Psoas muscle (tissue), 8 donors: Measurements from ENCODE around the gene SF3B5. TPM values are rescaled to one million over a fixed set of nuclear protein-coding genes. Genes with fewer than 3 reads are reported as not detected.
"Not testable (repeated sequence)": the region's sequence is repeated elsewhere in the genome, so short reads cannot be mapped to it uniquely, and the experiment has no call there.

Source experiments
- ATAC-seq, 4 donors: fragments of 200-7000 bp; cut with Tn5 transposase; one replicate each; pipeline ENCODE4 v1.9.1; 2020; ENCODE audit warnings: moderate library complexity in 3 of 4, mild to moderate bottlenecking in 2 of 4
- DNase-seq, 2 donors: peaks; one replicate each; pipeline ENCODE4 v3.0.0-alpha.2; 2020
- H3K27ac ChIP-seq: fragments of 200-600 bp; one replicate; pipeline ENCODE4 v1.8.0; 2022
- H3K27me3 ChIP-seq, 3 donors: fragments of 200-600 bp in 1 of 3; one replicate each; pipeline versions ENCODE4 v1.6.1 to v1.8.0; 2013 to 2022; ENCODE audit warnings: low read length in 2 of 3, mild to moderate bottlenecking in 2 of 3, moderate library complexity in 1 of 3; ENCODE audit not compliant: insufficient read depth in 3 of 3
- H3K36me3 ChIP-seq, 2 donors: fragments of 200-600 bp in 1 of 2; one replicate each; pipeline versions ENCODE4 v1.6.1 to v1.8.0; 2013 to 2022; ENCODE audit warnings: low read depth in 1 of 2, mild to moderate bottlenecking in 1 of 2, moderate library complexity in 1 of 2; ENCODE audit not compliant: insufficient read depth in 1 of 2
- H3K4me1 ChIP-seq: fragments of 200-600 bp; one replicate; pipeline ENCODE4 v1.8.0; 2022
- H3K4me3 ChIP-seq: fragments of 200-600 bp; one replicate; pipeline ENCODE4 v1.8.0; 2022; ENCODE audit warnings: mild to moderate bottlenecking
- H3K9me3 ChIP-seq: fragments of 200-600 bp; one replicate; pipeline ENCODE4 v1.8.0; 2022
- WGBS, 3 donors: extraction: QIAGEN DNeasy Blood & Tissue Kit; methylation state at CpG; one replicate each; pipeline versions ENCODE4 v1.1.6 to v1.1.7; 2013; 5-methylcytosine and 5-hydroxymethylcytosine counted together
- intact Hi-C, 2 donors: fragments of 100-400 bp; cut with DNase I; formaldehyde crosslinking; loops; one replicate each; pipeline versions ENCODE4 v1.11.0 to v1.14.2; 2022
- polyA plus RNA-seq, 3 donors: library from polyadenylated mRNA; stranded (reverse); fragments of 200-250 nt; gene quantifications; one replicate each; pipeline ENCODE4 v1.2.3, GENCODE V29; 2013
- total RNA-seq, 4 donors: library from RNA; stranded (reverse); fragmentation: NEBNext Ultra II Directional in 2 of 4; extraction: Animal tissue kit (Norgen Biotek cat#: 25700) in 2 of 4; gene quantifications; one replicate each; pipeline versions ENCODE4 v1.2.1 to v1.2.4, GENCODE V29; 2021 to 2023
- TF ChIP-seq, protein P1 (sequence below): fragments of 200-600 bp; IDR thresholded peaks from one replicate; pipeline ENCODE4 v1.8.0; 2022; ENCODE audit warnings: antibody characterized with exemption
- donor health status: healthy with polysubstance abuse.
- donor health status: DM: no; HTN: no; CAD: no; lungs with moderate emphysema.
- donor health status: Bipolar disorder and iron deficiency.
- donor health status: healthy.
- donor health status: DM: yes; HTN: yes; CAD: no.
- donor health status: DM: no; HTN: no; CAD: no.
- donor health status: DM: no; HTN: no; CAD: no.
- donor health status: DM: yes; HTN: yes; CAD: no.

Gene SF3B5
- total and polyA plus RNA-seq, 7 donors: 115 to 296 (median 146) TPM

DNA sequence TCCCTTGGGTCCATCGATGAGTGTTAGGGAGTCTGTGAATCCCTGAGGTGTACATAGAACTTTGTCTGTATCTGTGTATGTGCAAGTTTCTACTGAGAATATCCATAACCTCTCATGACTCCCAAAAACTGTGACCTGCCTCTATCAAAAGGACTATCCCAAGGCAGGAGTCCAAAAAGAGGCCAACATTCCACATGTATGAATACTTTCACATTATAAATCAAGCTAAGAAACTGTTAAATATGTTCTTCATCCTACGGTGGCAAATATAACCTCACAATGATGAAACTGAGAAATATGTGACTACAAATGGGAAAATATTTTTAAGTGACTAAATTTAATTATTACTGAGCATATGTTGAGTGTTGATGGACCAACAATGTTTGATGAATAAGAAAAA is 38.8 kb upstream of the SF3B5 start:
- TF ChIP-seq, protein P1, sequence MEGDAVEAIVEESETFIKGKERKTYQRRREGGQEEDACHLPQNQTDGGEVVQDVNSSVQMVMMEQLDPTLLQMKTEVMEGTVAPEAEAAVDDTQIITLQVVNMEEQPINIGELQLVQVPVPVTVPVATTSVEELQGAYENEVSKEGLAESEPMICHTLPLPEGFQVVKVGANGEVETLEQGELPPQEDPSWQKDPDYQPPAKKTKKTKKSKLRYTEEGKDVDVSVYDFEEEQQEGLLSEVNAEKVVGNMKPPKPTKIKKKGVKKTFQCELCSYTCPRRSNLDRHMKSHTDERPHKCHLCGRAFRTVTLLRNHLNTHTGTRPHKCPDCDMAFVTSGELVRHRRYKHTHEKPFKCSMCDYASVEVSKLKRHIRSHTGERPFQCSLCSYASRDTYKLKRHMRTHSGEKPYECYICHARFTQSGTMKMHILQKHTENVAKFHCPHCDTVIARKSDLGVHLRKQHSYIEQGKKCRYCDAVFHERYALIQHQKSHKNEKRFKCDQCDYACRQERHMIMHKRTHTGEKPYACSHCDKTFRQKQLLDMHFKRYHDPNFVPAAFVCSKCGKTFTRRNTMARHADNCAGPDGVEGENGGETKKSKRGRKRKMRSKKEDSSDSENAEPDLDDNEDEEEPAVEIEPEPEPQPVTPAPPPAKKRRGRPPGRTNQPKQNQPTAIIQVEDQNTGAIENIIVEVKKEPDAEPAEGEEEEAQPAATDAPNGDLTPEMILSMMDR: no peak
- no peaks in the 10 kb centered on the region for H3K4me1 ChIP-seq
- 78 to 88% (median 88%) methylated on average over 2 of the region's 2 CpGs for WGBS, 3 donors
- ATAC-seq (no peak), DNase-seq (no peak)
- no peak overlapping the region for H3K4me3 ChIP-seq
- H3K36me3 ChIP-seq: no peaks in the 10 kb centered on the region
- H3K27me3 ChIP-seq: peaks cover 0 to 3% (median 0%) of the 10 kb centered on the region in 3 donors
- intact Hi-C loops: no loop called here
- H3K9me3 ChIP-seq: no peaks in the 10 kb centered on the region
- H3K27ac ChIP-seq: no peak overlapping the region

DNA sequence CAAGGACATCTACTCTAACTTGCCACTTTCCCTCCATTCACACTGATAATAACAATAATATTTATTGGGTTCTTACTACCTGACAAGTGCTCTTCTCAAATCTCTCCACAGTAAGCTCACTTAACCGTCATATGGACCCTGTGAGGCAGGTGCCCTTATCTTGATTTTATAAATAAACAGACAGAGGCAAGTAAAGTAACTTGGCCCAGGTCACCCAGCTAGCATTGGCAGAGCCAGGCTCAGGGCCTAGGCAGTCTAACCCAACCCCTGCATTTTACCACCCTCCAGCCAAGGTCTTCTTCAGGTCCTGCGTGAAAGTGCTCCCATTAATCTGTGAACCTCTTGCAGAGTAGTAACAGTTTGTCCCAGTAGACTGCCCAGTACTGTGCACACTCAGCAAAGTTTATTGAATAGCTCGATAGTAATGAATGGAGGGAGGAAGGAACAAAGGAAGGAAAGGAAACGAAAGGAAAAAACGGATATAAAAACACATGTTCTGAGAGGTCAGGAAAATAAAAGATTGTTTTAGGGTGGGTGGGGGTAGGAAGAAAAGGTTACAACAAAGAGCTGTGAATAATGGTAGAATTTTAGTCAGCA is 38.0 kb upstream of the SF3B5 start:
- intact Hi-C loops: no loop called here
- no peak for ATAC-seq
- WGBS, 3 donors: 77 to 88% (median 82%) methylated on average over 5 of the region's 5 CpGs
- Histone ChIP-seq H3K27ac (no peak overlapping the region), H3K4me3 (no peak overlapping the region), H3K27me3 (peaks cover 0 to 3% (median 0%) of the 10 kb centered on the region in 3 donors), H3K9me3 (no peaks in the 10 kb centered on the region), H3K4me1 (no peaks in the 10 kb centered on the region), H3K36me3 (no peaks in the 10 kb centered on the region)
- TF ChIP-seq, protein P1: no peak
- no peak for DNase-seq

DNA sequence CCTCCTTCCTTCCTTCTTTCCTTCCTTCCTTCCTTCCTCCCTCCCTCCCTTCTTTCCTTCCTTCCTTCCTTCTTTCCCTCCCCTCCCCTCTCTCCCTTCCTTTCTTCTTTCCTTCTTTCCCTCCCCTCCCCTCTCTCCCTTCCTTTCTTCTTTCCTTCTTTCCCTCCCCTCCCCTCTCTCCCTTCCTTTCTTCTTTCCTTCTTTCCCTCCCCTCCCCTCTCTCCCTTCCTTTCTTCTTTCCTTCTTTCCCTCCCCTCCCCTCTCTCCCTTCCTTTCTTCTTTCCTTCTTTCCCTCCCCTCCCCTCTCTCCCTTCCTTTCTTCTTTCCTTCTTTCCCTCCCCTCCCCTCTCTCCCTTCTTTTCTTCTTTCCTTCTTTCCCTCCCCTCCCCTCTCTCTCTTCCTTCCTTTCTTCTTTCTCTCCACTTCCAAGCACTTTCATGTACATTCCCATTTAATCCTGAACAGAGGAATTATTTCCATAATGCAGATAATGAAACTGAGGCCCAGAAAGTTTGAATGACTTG is 36.9 kb upstream of the SF3B5 start:
- intact Hi-C loops, H3K9me3 ChIP-seq: not testable (repeated sequence)

DNA sequence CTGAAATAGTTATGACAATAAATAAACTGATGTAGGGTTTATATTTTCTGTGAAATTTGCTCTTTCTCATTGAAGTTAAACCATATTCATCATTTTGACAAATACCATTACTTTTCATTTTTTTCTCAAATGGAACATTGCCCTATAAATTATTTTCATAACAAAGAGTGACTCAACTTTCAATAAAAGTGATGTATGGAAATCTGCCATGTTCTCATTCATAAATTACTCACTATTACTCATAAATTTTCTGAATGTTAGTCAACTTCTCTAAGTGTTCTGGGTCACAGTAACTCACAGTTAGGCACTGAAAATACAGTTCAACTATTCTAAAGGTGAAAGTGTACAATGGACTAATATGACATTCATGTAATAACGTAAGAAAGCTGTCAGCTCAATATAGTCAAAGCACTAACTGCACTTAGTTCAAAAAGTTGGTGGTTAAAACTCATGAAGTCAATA is 35.9 kb upstream of the SF3B5 start:
- no peaks in the 10 kb centered on the region for H3K9me3 ChIP-seq
- WGBS, 3 donors: 71 to 83% (median 80%) methylated on average over 1 of the region's 1 CpG
- H3K36me3 ChIP-seq: no peaks in the 10 kb centered on the region
- H3K27ac ChIP-seq: no peak overlapping the region
- no peak for ATAC-seq
- TF ChIP-seq, protein P1: no peak
- H3K4me1 ChIP-seq: no peaks in the 10 kb centered on the region
- intact Hi-C loops: no loop called here
- H3K4me3 ChIP-seq: no peak overlapping the region
- DNase-seq: no peak
- peaks cover 0 to 3% (median 0%) of the 10 kb centered on the region in 3 donors for H3K27me3 ChIP-seq

More for the DNA sequence above, 36.9 kb upstream of the SF3B5 start:
- H3K4me1 ChIP-seq, H3K4me3 ChIP-seq, DNase-seq, H3K27ac ChIP-seq, H3K36me3 ChIP-seq, ATAC-seq, H3K27me3 ChIP-seq: not testable (repeated sequence)

DNA sequence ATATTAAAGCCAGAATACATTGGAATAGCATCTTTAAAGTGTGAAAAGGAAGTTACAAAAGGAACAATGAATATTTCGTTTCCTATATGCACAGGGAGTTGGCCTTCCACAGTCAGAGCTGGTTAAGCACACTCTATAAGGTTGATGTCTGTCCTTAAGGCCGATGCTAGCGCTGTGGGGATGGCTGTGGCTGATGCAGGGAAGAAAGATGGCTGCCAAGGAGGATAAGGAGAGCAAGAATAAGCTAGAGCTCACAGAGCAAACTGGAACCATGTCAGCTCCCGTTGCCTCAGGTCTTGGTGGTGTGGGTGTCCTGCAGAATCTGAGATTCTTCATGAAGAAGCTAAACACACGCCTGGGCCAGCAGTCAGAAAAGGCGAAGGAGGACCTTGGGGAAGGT is 34.1 kb upstream of the SF3B5 start:
- ATAC-seq (no peak), DNase-seq (no peak)
- H3K9me3 ChIP-seq: no peaks in the 10 kb centered on the region
- TF ChIP-seq, protein P1: no peak
- no peaks in the 10 kb centered on the region for H3K4me1 ChIP-seq
- H3K4me3 ChIP-seq: no peak overlapping the region
- H3K27ac ChIP-seq: no peak overlapping the region
- 82 to 91% (median 87%) methylated on average over 6 of the region's 6 CpGs for WGBS, 3 donors
- H3K36me3 ChIP-seq: no peaks in the 10 kb centered on the region
- peaks cover 0 to 3% (median 0%) of the 10 kb centered on the region in 3 donors for H3K27me3 ChIP-seq
- intact Hi-C loops: no loop called here
